GM21360 (cell line): ENCODE results near the gene LGR6.

Experiments used
- ATAC-seq: cut with Tn5 transposase; IDR thresholded peaks from one replicate; pipeline ENCODE4 v1.9.1; 2021; ENCODE audit warnings: mild to moderate bottlenecking, moderate library complexity; ENCODE audit not compliant: unreplicated experiment

LGR6 gene

DNA sequence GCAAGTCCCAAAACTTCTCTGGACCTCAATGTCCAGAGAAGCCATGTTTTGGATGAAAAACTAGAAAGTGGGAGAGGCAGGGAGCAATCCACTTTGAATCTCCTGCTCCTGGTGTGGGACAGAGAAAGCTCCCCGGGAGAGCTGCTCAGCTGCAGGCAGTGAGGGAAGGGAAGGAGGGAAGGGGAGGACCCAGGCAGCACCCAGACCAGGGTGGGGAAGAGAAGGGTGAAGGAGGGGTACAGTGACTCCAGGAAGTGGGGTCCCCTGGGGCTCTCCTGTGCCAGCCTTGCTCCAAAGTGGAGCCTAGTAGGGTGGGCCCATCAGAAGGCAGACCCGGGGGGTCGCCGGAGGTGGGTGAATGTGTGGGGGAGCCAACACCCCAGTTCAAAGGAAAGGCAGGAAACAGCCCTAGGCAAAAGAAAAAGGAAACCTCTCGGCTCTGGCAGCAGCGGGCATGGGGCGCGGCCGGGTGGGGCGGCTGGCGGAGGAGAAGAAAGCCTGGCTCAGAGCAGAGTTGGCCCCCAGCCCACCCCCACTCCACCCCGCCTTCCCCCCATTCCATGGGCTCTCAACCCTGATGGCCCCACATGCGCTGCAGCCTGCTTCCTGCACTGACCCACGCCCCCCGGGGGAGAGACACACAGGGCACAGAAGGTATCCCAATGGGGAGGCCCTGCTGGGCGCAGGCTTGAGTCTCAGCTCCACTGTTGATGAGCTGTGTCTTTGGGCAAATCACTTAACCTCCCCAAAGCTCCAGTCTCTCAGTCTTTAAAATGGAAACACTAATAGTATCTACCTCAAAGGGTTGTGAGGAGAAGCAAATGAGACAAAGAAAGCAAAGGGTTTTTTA, 5.7 kb downstream of the LGR6 start:
- ATAC-seq: no peak

DNA sequence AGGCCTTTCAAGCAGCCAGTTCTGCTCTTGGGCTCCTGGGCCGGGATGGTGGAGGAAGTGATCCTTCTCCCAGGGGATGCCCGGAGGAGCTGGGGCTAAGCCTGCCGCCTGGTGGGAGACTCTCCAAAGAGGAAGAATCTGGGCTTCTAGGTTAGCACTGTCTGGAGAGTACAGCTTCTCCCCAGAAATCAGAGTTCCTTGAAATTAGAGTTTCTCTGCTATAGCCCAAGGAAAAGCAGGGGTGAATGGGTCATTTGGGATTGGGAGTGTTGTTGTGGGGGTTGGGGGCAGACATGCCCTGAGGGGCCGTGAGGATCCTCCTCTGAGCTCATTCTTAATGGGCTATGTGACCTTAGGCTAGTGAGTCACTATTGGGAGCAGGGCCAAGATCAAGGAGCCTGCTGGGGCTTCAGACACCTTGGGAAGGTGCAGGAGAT, 6.5 kb downstream of the LGR6 start:
- ATAC-seq: no peak

DNA sequence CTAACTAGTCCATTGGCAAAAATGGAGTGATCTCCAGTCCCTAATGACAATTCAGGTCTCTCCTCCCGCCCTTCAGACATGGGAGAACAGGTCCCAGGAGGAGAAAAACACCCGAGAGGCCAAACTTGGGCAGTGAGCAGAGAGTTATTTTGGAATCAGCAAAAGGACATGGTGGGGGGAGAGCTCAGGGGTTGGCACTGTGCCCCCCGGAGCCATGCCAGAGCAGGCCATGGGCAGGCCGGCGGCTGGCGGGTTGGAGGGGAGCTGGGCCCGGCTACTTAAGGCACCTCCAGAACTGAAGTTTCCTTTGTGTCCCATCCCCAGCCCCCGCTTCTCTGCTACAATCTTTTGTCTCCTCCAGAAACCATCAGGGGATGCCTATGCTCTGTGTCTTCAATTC, 7.1 kb downstream of the LGR6 start:
- ATAC-seq: no peak

GRCh38 chr1:202201266-202201665, 7.7 kb downstream of the LGR6 start:
- no peak for ATAC-seq

DNA sequence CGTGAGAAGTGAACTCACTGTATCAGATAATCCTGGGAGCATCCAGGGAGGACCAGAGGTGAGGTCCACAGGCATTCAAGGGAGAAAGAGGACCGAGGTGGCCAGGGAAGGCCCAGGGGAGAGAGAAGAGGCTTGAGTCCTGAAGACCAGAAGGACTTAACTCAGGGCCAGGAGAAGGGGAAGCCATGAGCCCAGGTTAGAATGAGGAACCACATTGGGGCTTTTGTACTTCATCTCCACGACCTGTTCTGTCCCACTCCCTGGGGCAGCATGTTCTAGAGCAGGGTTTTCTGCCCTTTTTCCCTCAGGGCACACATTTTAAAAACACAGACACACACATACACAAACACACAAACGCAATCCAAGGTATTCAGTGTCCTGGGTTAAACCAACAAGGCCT, 8.4 kb downstream of the LGR6 start:
- ATAC-seq: no peak

GRCh38 chr1:202202500-202203168, 9.0 kb downstream of the LGR6 start:
- no peak for ATAC-seq

DNA sequence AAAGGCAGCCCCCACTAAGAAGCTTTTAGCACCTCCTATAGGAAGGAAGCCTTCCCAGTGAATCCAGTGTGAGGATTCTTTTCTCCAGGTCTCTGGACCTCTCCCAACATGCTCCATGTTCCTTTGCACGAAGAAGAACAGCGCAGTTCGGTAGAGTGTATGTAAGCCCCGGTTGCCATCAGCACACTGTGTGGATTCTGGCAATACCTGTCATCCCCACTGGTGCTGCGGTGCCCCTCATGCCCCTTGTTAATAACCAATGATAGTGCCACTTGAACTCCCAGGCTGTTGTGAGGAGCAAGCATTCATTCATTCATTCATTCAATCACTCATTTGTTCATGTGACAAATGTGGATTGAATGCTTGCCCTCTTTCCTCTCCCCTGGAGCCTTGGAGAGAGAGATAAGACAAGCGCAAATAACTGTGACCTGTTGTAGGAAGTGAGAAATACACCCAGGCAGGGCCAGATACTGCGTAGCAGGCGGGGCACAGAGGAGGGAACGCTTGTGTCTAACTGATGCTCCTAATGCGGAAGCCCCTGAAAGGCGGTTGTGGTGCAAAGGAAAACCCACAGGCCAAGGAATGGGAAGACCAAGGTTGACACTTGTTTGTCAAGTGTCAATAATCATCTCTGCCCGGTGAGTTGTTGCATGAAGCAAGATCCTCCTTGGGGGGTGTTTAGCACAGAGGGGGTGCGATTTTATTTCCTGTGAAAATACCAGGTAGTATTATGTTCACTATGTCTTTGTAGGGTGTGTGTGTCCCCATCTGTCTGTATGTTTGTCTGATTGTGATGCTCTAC, 9.8 kb downstream of the LGR6 start:
- ATAC-seq: no peak

DNA sequence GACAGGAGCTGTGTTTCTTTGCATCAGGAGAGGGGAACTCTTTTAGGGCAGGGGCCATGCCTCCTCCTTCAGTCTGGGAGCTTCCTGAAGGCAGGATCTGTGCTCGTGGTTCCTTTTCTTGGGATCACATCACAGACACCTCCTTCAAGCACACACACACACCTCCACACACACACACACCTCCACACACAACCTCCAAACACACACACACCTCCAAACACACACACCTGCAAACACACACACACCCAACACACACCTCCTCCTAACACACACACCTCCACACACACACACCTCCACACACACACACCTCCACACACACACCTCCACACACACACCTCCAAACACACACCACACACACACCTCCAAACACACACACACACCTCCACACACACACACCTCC, 10.5 kb downstream of the LGR6 start:
- ATAC-seq: no peak

DNA sequence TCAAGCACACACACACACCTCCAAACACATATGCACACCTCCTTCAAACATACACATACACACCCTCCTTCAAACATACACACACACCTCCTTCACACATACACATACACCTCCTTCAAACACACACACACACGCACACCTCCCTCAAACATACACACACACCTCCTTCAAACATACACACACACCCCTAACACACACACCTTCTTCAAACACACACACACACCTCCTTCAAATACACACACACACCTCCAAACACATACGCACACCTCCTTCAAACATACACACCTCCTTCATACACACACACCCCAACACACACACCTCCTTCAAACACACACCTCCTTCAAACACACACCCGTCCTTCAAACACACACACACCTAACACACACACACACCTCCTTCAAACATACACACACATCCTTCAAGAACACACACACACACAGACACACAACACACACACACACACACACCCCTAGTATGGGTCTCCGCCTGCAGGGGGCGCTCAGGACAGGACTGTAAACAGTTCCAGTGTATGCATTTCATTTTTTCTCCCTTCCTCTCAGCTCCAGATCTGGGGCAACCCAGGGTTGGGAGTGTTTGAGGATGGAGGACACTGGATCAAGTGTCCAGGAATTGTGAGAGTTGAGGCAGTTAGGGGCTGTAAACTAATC, 12.1 kb downstream of the LGR6 start:
- ATAC-seq: no peak

- ATAC-seq: no peak
These were observed 13.7 kb downstream of the LGR6 start for GRCh38 chr1:202207292-202207691.

- no peak for ATAC-seq
These were observed 14.8 kb downstream of the LGR6 start for GRCh38 chr1:202208351-202208857.

DNA sequence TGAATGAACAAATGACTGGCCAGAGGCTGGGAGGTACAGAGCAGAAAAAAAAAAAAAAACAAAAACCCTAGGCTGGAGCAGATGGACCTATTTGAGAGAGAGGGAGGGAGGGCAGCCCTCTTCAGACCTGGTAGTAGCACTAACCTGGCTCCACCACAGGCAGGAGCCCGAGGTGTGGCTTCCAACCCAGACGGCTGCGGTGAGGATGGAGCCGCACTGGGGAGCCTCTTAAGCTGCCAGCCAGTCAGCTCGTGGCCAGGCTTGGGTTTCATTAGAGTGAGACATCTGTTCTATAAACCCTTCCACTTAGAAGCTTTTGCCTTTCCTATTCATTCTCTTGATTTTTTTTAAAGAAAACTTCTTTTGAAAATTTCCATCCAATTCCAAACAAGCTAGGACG, 16.8 kb downstream of the LGR6 start:
- ATAC-seq: no peak

DNA sequence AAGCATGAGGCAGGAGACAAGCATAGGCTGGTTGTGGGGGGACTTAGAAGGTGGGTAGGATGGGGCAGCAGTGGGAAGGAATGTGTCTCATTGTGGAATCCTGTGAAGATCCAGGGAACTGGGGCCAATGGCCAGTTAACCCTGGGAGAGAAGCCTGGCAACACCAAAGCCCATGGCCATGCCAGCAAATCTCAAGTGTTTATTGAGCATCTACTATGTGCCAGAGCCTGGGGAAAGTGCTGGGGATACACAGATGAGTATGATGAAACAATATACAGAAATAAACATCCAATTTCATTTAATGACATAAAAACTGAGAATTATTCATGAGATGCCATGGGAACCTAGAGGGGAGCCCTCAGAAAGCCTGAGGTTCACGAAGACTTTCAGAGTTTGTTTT, 17.4 kb downstream of the LGR6 start:
- ATAC-seq: no peak

DNA sequence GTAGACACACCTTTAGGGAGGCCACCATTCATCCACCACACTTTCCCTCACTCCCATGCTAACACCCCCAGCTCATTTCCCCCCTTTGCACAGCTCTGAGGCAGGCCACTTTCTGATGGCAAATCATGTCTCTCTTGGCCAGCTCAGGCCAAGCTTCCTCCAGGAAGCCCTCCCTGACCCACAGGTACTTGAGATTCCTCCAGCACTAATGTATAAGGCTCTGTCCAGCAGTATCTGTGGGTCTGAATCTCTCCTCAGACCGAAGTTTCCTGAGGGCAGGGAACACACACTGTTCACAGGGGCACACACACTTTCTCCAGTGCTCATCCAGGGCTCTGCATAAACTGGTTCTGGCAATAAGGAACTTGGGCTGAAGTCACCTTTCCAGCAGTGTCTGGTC, 19.2 kb downstream of the LGR6 start:
- ATAC-seq: no peak

- no peak for ATAC-seq
These were observed 19.9 kb downstream of the LGR6 start for GRCh38 chr1:202213361-202214088.

DNA sequence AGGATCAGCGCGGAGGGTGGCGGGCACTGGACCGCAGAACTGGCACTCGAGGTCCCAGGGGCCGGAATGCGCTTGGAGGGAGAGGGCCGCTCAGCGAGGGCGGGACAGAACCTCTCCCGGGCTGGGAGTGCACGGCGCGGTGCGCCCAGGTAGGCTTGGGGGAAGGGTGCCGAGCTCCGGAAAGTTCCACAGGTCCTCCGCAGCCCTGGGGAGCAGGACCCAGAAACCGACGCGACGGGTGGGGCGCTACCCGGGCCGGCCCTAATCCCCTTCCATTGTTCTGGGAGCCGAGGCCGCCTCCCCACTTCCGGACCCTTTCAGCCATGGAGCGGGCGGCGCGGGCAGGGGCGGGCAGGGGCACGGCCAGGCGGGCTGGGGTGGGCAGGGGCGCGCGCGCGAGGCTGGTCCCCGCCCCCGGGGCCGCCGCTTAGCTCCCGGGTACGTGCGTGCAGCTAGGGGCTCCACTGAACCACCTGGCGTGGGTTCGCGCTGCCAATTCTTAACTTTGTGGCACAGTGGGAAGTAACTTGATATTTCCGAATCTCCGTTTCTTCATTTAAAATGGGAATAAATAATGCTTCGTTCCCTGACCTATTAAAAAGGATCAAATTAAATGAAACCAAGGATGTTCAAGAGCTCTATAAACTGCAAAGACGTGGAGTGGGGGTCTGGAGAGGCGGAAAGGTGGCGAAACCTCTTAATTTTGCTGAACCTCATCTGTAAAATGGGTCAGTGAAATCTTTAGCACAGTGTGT, 20.7 kb downstream of the LGR6 start:
- ATAC-seq: no peak

DNA sequence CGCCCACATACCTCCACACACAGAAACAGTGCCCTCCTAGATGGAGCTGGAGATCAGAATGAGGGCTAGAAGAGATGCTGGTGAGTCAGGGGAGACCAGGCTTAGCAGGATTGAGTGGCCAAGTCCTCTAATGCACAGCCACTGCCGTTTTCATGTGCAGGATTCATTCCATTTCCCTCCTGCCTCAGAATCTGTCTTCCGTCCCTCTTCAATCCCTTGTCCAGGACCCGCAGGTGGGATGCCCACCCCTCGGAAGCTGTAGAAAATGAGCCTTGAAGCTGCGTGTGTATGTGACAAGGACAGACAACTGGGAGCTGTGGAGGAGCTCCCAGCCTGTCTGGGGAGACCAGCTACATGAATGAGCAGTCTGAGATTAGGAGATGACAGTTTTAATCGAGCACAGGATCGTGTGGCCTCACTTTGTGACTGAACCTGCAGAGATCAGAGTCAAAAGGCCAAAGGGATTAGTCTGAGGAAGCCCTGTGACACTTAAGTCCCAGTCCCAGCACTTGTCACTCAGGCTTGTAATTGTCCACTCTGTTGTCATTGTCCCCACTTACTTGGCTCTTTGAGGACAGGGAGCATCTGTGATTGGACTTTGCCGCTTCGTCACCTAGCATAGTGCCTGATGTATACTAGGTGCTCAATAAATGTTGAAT, 22.0 kb downstream of the LGR6 start:
- no peak for ATAC-seq

DNA sequence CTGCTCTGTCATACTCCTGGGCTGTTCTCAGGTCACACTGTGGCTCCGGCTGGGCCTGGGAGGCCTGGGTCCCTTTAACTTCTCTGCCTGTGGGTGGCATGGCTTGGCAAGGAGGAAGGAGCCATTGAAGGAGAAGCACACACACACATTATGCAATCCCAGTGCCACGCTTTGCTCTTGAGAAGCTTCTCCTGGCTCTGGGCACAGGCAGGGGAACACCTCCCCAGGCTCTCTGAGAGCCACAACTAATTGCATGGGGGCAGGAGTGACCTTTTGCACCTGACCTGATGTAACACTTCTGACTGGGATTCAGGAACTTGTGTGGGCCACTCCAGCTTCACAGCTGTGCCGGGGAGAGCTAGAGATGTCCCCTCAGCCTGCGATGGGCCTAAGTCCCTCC, 23.1 kb downstream of the LGR6 start:
- no peak for ATAC-seq

DNA sequence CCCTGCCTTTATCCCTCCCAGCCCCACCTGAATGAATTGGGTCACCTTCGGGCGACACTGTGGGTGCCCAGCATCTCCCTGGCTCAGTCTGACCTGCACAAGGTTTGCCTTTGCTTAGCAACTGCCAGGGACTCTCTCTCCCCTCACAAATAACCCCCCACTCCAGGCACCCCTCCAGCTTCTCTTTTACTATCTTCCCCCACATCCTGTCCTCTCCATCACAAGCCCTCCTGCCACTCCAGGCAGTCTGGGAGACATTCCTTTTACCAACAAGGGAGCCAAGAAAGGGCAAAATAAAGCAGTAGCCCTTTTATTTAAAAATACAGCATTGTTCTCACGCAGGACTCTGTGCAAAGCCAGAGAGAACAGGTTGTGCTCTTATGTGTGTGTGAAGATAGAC, 23.9 kb downstream of the LGR6 start:
- ATAC-seq: no peak
